ENCODE results near the gene POC1B.

The POC1B gene

DNA sequence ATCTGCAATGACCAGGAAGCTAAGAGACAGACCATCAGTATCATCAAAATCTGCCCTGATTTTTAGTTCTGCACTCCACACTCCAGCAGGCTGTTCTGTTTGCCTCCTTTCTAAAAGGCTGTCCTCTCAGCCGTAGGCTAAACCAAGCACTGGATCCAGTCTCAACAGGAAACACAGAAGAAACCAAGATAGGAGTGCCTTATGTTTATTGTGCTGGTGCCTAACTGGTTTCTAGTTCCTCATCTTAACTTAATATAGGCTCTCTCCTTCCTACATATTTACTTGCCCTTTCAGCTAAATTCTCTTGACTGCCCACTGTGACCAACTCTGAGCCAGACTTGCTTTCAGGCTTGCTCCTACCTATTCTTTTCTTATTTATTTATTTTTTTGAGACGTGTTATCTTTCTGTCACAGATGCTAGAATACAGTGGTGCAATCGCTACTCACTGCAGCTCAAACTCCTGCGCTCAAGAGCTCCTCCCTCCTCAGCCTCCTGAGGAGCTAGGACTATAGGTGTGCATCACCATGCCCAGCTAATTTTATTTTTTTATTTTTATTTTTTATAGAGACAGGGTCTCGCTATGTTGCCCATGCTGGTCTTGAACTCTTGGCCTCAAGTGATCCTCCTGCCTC is 32.1 kb downstream of the POC1B start:
- DNase-seq, result no peak

DNA sequence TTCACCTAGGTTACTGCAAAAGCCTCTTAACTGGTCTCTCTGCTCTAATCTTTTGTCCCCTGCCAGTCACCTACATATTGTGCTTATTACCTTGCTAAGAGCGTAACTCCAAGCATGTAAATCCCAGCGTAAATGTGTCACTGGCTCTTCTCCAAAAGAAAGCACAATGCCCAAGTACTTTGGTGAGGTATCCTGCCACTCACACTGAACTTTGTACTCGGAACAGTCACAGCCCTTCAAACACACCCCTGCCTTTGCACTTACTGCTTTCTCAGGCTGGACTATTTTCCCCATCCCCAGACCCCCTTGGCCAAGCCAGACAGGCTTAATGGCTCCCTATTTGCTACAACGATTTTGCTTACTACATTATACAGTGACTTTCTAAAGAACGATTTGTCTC is 33.0 kb downstream of the POC1B start:
- no peak for DNase-seq

DNA sequence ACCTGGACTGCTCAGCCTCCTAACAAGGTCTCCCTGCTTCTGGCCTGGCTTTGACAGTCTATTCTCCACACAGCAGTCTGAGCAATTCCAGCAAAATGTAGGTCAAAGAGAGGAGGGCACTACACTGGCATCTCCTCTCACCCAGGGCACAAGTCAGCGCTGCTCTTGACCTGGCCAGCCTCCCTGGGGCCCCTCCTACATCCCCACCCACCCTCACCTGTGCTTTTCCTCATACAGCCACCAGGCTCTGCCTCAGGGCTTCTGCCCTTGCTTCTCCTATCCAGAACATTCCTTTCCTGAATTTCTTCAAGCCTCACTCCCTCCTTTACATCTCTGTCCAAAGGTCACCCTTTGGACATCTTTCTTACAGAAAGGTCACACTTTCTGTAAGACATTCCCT is 34.9 kb downstream of the POC1B start:
- DNase-seq, result no peak

DNA sequence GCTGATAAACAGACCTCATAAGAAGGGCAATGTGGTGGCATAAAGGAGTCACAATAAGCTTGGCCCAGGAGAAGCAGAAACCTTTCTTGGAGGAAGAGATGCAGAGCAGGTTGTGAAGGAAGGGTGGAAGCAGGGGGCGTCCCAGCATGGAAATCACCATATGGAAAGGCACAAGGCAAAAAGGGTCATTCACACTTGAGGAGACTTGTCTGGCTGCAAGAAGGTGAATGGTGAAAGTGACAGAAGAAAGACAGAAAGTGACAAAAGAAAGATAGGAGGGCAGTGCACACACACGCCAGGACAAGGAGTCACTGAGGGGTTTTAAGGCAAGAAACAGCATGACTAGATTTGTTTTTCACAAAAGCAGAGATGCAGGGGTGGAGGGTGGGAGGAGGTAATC is 39.6 kb downstream of the POC1B start:
- no peak for DNase-seq

DNA sequence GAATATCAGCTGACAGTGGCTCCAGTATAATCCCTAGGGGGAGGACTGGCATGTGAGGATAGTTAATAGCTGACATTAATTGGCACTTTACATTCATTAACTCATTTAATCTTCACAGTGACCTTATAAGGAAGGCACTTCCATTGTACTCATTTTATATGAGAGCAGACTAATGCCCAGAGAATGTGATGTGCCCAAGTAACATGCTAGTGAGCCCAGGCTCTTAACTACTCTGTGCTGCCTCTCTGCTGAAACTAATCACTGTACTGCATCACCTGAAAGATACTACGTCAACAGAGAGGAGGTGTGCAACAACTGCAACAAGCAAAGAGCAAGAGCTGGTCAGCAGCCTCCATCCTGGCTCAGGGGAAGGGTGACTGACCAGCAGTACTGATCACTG is 41.4 kb downstream of the POC1B start:
- no peak for DNase-seq

DNA sequence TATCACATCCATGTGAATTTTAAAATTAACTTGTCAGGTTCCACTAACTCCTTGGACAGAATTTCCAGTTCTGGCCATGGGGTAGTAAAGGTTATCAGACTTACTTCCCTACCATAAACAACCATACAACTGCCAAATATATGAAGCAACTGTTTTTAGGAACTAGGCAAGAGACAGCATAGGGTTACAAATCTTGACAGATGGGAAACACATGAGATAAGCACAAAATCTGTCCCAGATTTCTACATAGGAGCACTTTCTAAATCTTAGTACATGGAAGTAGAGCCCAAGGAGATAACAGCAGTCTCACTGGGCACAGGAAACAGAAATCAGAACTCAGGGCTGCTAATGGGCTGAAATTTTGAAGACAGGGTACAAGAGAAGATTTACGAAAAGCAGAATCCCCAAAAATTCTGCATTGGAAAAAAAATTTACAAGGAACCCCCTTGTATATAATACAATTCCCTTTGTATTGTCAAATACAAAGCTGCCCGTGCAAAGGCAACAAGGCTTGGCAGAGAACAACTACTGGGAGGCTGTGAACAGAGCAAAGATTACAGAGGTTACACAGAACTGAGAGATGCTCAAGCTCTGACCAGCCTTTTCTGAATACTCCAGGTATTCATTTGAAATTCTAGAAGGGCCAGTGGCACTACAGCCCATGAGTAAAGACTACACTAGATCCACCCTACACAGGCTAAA is 44.5 kb downstream of the POC1B start:
- no peak for DNase-seq

DNA sequence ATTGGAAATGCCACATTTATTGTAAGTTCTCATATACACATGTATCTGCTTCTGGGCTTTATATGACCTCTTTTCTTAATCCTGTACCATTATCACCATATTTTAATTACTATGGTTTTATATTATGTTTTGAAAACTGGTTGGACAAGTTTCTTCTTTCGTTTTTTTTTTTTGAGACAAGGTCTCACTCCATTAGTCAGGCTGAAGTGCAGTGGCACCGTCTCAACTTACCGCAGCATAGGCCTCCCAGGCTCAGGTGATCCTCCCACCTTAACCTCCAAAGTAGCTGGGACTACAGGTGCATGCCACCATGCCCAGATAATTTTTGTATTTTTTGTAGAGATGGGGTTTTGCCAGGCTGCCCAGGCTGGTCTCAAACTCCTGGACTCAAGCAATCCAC is 45.9 kb downstream of the POC1B start:
- no peak for DNase-seq

DNA sequence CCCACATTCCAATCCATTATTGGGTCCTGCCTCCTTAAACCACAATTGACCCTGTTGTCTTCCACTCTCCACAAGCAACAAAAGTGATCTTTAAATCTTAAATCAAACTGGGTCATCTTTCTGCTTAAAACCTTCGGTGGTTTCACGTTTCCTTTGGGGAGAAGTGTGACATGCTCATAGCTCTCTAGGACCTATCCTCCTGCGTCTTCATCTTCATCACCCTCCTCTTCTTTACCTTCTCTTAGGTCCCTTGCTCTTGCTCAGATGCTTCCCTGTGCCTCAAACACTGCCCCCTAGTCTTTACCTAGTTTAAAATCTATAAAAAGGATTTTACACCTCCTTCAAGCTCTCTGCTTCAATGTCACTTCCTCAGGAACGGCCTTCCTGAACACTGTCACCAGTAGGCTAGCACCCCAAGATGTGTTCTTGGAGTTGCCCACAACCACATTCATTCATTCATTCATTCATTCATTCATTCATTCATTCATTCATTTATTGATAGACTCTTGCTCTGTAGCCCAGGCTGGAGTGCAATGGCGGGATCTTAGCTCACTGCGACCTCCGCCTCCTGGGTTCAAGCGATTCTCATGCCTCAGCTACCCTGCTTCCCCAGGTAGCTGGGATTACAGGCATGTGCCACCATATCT is 48.1 kb downstream of the POC1B start:
- no peak for DNase-seq

DNA sequence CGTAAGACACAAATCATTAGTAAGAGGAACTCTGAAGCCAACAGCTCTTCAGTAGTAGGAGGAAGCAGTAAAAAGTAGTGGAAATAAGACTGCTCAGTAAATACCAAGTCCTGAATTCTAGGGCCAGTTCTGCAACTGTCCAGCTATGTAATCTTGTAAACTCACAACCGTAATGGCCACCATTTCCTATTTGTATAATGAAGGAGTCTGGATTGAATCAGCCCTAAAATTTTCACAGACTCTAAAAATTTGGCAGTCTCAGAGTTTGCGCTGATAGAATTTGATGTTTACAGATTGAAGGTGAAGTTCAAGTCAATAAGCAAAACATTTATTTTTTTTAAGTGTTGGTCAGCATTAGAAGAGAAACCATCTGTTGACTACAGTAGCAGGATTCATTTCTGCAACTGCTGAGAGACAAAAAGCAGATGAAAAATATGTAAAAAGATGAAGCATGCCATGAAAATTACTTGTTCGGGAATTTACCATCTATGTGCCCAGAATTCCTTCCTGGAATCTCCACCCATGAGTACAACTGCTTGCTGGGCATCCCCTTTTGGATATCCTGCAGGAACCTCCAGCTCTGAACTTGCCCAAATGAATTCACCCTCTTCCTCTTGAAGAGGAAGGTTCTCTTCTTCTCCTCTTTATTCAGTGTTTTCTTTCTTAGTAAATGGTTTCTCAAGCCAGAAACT is 48.8 kb downstream of the POC1B start:
- no peak for DNase-seq

DNA sequence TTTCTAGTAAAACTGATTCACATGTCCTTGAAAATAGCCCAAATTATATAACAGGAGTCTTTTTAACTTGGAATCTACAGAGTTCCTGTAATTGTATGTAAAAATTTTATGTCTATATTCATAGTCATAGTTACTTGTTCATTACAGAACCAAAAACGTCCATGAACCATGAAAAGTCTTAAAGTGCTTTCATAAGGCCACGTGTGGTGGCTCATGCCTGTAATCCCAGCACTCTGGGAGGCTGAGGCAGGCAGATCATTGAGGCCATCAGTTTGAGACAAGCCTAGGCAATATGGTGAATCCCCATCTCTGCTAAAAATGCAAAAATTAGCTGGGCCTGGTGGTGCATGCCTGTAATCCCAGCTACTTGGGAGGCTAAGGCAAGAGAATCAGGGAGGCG is 49.6 kb downstream of the POC1B start:
- no peak for DNase-seq

DNA sequence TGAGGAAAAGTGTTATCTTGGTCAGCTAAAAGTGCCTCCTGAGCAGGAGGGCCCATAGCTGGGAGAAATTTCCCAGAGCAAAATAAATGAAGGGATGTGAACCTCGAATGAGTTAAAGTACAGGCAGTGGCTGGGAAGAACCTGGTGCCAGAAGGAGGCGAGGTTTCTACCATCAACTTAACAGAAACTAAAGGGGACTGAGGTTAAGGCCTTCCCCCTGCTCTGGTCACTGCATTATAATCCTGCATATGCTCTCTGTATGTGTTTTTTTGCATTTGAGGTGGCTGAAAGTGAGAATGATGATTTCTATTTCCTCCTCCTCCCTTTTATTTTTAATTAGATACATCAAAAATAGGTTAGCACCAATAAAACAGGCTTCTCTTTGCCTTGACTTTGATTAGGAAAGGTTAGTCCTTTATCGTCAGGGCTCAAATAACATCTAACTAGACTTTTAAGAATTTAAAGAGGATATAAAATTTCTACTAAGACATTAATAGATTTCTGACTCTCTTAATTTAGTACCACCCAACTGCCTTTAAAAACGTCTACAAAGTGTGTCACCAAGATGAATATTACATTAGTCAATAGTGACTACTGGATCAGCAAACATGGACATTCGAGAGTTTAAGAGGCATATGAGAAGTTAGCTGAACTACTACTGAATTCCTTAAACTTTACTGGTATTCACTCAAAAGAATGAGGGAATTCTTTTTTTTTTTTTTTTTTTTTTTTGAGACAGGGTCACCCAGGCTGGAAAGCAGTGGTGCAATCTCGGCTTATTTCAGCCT is 50.5 kb downstream of the POC1B start:
- DNase-seq, result no peak

DNA sequence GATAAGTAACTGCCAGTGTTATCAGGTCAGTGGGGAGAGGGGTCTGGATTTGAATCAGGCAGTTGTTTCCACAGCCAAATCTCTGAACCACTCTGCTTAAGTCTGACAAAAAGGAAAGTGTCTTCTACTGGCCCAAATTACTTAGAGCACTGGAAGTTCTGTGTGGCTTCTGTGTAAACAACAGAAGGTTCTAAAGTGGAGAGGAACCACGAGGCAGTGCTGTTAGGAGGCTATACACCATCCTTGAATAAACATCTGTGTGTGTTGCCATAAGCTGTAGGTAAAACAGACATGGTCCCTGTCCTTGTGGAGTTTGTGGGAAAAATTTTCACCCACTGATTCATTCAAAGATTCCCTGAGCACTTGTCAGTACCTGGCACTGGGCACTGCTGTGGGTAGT is 51.2 kb downstream of the POC1B start:
- no peak for DNase-seq

DNA sequence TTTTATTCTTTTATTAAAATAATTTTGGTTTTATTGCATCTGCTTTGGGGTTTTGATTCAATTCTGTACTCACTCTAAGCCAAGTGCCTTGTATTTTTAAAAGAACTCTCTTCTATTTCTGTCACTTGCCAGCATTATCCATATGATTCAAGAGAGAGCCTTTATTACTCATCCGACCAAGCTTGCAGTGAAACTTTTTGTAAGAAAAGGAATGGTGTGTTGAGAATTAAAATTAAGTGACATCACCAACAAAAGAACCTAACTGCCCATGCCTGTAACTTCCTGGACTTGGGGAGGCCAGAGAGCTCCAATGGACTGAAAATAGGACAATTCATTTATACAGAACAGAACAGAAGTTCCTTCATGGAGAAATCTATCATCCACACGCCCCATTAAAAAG is 53.3 kb downstream of the POC1B start:
- DNase-seq, result no peak

DNA sequence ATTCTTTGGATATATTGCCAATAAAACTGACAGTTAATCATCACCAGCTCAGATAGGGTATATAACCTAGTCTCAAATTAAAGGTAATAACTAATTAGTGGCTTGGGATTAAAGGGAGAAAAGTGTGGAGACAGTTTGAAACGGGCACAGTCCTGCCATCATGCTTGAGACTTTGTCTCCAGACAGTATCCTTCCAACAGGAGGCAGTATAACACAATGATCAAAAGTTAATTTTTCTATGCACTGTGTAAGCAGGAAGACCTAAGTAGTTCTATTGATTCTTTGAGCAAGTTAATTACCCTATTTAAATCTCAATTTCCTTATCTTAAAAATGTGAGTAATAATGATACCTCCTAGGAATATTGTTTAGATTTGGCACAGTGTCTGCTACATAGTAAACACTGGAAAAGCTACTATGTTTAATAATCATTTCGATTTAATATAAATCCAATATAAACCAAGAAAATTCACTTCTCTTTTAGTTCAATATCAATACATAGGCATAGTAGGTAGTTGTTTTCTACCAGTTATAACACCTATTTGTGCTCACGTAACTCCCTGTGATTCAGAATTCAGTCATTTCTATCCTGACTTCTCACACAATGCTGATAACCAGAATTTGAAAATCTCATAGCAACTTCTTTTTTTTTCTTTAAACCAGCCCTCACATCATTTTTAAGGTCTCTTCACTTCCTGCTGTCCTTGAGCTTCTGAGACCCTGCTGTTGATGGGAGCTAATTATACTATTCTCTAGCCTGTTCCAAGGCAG is 54.9 kb downstream of the POC1B start:
- DNase-seq, result peak in 1 of 2 experiments; percentile 27

DNA sequence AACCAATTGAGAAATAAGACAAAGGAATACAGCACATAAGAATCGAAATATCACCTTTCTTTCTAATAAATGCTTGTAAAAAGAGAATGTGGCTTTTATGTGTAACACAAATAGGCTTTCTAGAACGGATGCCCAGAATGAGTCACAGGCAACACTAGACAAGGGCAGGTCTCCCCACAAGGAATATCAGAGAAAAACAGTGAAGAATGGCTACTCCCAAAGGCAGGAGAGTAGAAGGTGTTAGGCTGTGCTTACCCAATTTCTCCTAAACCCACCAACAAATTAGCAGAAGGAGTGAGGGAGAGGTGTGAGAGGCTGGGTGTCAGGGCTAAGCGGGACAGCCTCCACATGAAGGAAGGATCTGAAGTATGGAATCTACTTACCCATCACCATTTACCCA is 56.5 kb downstream of the POC1B start:
- no peak for DNase-seq

DNA sequence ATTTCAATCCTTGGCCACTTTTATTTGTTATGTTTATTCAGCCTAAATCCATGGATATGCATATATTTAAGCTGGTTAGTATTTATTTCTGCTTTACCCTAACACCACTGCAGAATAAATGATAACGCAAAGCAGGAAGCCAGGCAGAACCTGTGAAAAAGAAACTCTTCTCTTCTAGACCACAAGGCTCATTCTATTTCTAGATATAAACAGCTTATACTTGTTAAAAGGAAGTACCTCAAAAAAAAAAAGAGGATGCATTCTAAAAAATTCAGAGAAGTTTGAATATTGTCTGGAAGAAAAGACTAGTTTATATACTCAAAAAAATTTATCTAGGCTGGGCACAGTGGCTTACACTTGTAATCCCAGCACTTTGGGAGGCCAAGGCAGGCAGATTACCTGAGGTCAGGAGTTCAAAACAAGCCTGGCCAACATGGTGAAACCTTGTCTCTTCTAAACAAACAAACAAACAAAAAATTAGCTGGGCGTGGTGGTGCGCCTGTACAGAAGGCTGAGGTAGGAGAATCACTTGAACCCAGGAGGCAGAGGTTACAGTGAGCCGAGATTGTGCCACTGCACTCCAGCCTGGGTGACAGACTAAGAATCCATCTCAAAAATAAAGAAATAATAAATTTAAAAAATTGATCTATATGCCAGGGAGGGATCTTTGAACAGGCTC is 57.1 kb downstream of the POC1B start:
- DNase-seq, result no peak

DNA sequence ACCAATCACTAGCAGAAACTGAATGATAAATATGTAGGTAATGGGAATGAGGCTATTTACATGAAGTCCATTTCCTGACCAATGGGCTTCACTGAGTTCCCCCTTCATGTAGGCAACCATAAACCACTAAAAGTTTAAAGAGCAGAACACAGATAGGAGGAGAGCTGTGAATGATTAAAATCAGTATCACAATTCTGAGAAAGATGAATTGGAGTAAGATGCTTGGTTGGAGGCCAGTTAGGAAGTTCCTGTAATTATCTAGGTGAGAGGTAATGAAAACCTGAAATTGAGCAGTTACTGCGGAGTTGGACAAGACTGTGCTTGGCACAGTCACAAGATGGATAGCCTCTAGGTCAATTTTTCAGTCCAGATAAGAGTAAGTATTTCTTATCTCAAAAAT is 57.8 kb downstream of the POC1B start:
- DNase-seq, result no peak

DNA sequence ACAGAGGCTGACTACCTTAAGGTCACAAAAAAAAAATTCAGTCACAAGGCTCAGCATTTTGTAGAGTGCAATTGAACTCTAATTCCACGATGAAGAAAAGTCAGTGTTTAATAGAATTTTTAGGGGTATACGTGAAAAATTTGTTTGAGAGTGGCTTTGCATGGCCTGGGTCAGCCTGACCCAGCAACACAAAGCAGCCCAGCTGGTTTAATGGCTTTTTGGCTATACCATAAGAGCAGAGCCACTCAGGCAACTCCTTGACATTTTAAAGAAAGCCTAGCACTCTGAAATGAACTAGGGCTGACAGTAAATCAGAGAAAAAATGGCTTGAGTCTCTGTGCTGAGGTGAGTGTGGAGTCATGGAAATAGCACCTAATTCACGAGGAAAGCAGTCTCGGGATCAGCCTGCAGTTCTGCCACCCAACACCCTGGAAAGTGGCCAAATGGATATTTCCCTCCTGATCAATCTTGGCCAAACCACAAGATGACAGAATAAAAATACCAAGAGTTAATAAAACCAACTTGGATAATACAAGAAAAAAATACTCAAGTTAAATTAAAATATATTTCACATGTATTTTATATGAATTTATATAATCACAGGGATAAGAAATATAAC is 60.8 kb downstream of the POC1B start:
- no peak for DNase-seq

DNA sequence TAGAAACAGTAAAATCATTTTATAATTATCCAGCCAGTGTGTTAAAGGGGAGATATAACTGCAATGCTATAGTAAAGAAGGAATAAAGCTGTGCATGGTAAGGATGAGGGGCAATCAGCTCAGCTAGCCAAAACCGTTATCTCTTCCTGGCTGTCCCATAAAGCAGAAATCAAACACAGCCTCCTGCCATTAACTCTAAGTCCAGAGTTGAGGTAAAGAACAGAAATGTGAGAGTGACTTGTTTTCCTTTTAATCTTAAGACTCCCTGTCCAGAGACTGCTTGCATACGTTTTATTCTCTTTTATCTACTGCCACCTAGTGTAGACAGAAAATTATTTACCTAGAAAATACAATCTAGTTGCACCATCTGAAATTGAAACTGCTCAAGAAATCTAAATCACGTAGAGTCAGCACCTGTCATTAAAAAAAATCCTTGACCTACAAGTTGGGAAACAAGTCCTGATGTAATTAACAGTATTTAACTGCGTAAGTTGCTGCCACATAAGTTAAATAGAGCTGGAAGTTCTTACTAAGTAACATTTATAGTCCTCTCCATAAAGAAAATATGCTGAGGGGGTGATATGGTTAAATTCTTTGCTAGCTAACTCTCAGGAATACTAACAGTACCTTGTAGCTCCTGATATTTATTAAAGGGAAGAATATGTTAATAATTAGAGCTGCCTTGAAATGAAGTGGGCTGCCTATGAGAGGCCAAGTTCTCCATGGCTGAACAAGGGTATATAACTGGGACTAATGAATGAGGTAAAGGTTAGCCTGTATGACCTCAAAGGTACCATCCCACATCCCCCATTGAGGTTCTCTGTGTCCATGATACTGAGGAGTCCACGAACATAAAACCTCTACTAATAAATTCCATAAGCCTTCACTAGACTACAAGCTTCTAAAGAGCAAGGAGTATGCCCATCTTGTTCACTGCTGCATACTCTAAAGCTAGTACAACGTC is 63.9 kb downstream of the POC1B start:
- DNase-seq, result peak in 1 of 2 experiments; percentile 85

DNA sequence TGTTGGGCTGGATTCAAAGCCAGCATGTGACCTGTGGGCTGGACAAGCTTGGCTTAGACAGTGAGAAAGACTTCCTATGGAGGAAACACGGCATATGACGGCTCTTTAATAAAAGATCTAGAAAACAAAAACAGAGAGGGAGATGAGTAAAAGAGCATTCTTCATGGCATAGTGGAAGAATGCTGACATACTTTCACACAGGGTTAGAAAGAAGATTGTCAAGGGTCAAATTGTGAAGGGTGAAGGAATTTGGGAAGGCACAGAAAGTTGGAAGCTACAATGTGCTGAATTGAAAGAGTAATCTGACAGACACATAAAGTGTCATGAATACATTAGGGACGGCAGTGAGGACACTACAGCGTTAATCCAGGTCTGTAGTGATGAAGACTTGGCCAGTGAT is 64.7 kb downstream of the POC1B start:
- no peak for DNase-seq
